A673 (cell line): Measurements from ENCODE around the gene ACOT7.

ENCODE experiments used
- CTCF ChIP-seq: fragments of 300-800, 200-600 bp; sonication (generic); conservative IDR thresholded peaks from 2 replicates; pipeline ENCODE4 v1.5.1; 2017; ENCODE audit warnings: low read depth, mild to moderate bottlenecking, antibody characterized with exemption, low read length, moderate library complexity, mixed read lengths
- EZH2 ChIP-seq: fragments of 200-600 bp; sonication (generic); IDR thresholded peaks from 2 replicates; pipeline ENCODE4 v1.6.1; 2017; ENCODE audit warnings: borderline replicate concordance, low read depth, mild to moderate bottlenecking, mixed read lengths, antibody characterized with exemption, low read length; ENCODE audit not compliant: poor library complexity, severe bottlenecking

GRCh38 chr1:6314503-6314902 lies 79.1 kb downstream of the ACOT7 start:
- TF ChIP-seq CTCF, result no peak
- TF ChIP-seq EZH2, result no peak
